HCT116 (cell line): ENCODE data around the gene SLC9A6.

Experiments used
- ATF3 ChIP-seq: IDR thresholded peaks from 2 replicates; pipeline ENCODE4 v1.6.1; 2012
- CTCF ChIP-seq, 3 experiments: fragments of 200-600 bp in 1 of 3; sonication (generic) in 1 of 3; IDR thresholded peaks in 2 of 3; conservative IDR thresholded peaks in 1 of 3; 2 replicates each; pipeline ENCODE4 v1.5.1; 2012 to 2017; ENCODE audit warnings: low read depth in 2 of 3, low read length in 2 of 3, antibody characterized with exemption in 1 of 3, borderline replicate concordance in 1 of 3, control low read depth in 1 of 3, mild to moderate bottlenecking in 1 of 3, mixed read lengths in 1 of 3, mixed run types in 1 of 3, moderate library complexity in 1 of 3; ENCODE audit not compliant: insufficient read depth in 1 of 3
- EGR1 ChIP-seq: IDR thresholded peaks from 2 replicates; pipeline ENCODE4 v1.6.1; 2012; ENCODE audit warnings: low read depth
- EZH2phosphoT487 ChIP-seq: fragments of 200-600 bp; IDR thresholded peaks from 2 replicates; pipeline ENCODE4 v1.6.1; 2018; ENCODE audit warnings: antibody characterized with exemption, borderline replicate concordance
- POLR2A ChIP-seq: IDR thresholded peaks from 2 replicates; pipeline ENCODE4 v1.7.0; 2011; ENCODE audit warnings: borderline replicate concordance; ENCODE audit not compliant: insufficient read depth, insufficient read length; ENCODE audit errors: extremely low read depth
- POLR2AphosphoS5 ChIP-seq: IDR thresholded peaks from 2 replicates; pipeline ENCODE4 v1.6.1; 2011; ENCODE audit warnings: mild to moderate bottlenecking, low read depth, low read length, moderate library complexity
- RAD21 ChIP-seq: IDR thresholded peaks from 2 replicates; pipeline ENCODE4 v1.6.1; 2012; ENCODE audit warnings: low read depth, mild to moderate bottlenecking
- SIN3A ChIP-seq: IDR thresholded peaks from 2 replicates; pipeline ENCODE4 v1.6.1; 2012; ENCODE audit warnings: low read depth
- TCF7L2 ChIP-seq: IDR thresholded peaks from 2 replicates; pipeline ENCODE4 v1.7.0; 2011; ENCODE audit warnings: borderline replicate concordance, inconsistent platforms; ENCODE audit not compliant: insufficient read depth, insufficient read length; ENCODE audit errors: extremely low read depth
- YY1 ChIP-seq: IDR thresholded peaks from 2 replicates; pipeline ENCODE4 v1.6.1; 2011; ENCODE audit warnings: low read length, low read depth, moderate library complexity, mild to moderate bottlenecking; ENCODE audit not compliant: insufficient replicate concordance; ENCODE audit errors: extremely low read depth
- ZNF274 ChIP-seq: fragments of 200-500 bp; sonication (Bioruptor generic); IDR thresholded peaks from 2 replicates; pipeline ENCODE4 v1.6.1; 2014; ENCODE audit warnings: mild to moderate bottlenecking, low read depth, low read length, inconsistent platforms

- TF ChIP-seq EGR1 (no peak), POLR2A (no peak), CTCF (IDR thresholded peaks at IDR 0.05 in 2 of 3, conservative IDR thresholded peaks at IDR 0.05 in 1 of 3; ENCODE audit: borderline replicate concordance in 1 of 3, insufficient read depth in 1 of 3, low read depth in 2 of 3, low read length in 2 of 3) (no peak), EZH2phosphoT487 (no peak), ZNF274 (no peak), TCF7L2 (no peak), YY1 (no peak), SIN3A (no peak), RAD21 (no peak), ATF3 (no peak), POLR2AphosphoS5 (no peak)
These were observed 64.4 kb downstream of the SLC9A6 start for GRCh38 chrX:136049608-136050007.
